Transverse colon (tissue), 4 donors: ENCODE data around the gene MALL.

ENCODE experiments used
- CTCF ChIP-seq, 5 experiments: fragments of 200-600 bp in 3 of 5; fragments of 450-650 bp in 2 of 5; sonication (generic) in 3 of 5; IDR thresholded peaks; 1 replicate in 2 of 5; 2 replicates in 3 of 5; pipeline ENCODE4 v1.5.1; 2016 to 2017; ENCODE audit warnings: antibody characterized with exemption in 5 of 5, inconsistent platforms in 3 of 5, mild to moderate bottlenecking in 2 of 5, moderate library complexity in 1 of 5
- EP300 ChIP-seq: sonication (generic); formaldehyde crosslinking; IDR thresholded peaks from one replicate; pipeline ENCODE4 v1.6.1; 2017; ENCODE audit warnings: antibody characterized with exemption, low read depth
- POLR2A ChIP-seq: fragments of 450-650 bp; IDR thresholded peaks from one replicate; pipeline ENCODE4 v1.6.1; 2016; ENCODE audit warnings: antibody characterized with exemption, mild to moderate bottlenecking, moderate library complexity
- POLR2AphosphoS5 ChIP-seq, 3 donors: sonication (generic); formaldehyde crosslinking; IDR thresholded peaks; one replicate each; pipeline ENCODE4 v1.6.1; 2016; ENCODE audit warnings: antibody characterized with exemption in 3 of 3

- no peak for TF ChIP-seq CTCF (IDR thresholded peaks at IDR 0.05)
- no peak for TF ChIP-seq POLR2A
- TF ChIP-seq POLR2AphosphoS5 (IDR thresholded peaks at IDR 0.05), result no peak
- TF ChIP-seq EP300, result no peak
Observed at GRCh38 chr2:110105183-110105582, 10.4 kb downstream of the MALL start.
